ENCODE results near the gene TP53I11. TPM values are rescaled to one million over a fixed set of nuclear protein-coding genes. Genes with fewer than 3 reads are reported as not detected.

The TP53I11 gene
- total RNA-seq, 1 experiment from 2014 or later = 94.2 TPM

DNA sequence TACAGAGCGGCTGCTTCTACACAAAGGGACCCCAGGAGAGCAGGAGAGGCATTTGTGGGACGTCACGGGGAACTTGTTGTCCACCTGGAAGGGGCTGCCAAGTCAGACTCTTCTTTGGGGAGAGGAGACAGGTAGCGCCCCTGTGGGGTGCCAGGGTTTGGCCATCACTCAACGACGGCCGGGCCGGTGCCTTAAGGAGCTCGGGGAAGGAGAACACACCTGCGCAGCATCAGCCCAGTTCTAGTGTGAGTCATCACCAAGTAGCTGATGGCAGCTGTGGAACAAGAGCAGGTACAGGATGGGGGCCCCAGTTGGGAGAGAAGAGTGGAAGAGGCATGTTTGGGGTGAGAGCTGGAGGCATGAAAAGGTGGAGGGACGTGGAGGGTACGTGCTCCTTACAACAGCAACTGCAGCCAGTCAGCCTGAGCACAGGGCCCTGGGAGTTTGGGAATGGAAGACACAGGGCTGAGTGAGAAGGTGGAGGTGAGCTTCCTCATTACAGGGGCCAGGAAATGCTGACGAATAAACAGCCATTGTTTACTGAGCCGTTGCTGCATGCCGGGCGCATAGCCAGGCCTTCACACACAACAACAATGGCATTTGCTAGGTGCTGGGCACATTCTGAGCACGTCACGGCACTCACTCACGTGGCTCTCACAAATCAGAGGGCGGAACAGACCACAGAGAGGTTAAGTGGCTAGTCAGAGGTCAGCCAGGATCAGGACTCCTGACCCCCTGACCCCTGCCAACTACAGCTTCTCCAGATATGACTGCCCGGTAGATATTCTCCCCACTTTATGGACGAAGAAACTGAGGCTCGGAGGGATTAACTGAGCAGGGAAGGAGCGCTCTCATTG is 29.1 kb upstream of the TP53I11 start:
- Histone ChIP-seq H3K18ac (ENCODE audit: insufficient read length, low read depth, low read length) (peak overlapping the region; percentile 61), H3K4me1 (ENCODE audit: insufficient read depth, low read length) (peaks cover 10% of the 10 kb centered on the region; the same call in 1 of the 2 replicates), H2AK5ac (ENCODE audit: insufficient read length, low read length) (no peak overlapping the region), H3K9ac (ENCODE audit: extremely low read depth, insufficient read length, low read length) (no peak overlapping the region), H3K56ac (ENCODE audit: insufficient read length, low read depth, low read length) (no peak overlapping the region), H4K8ac (replicated peaks; ENCODE audit: insufficient read length, low read depth, low read length) (no peak overlapping the region), H3T11ph (ENCODE audit: low read length) (no peak overlapping the region), H3K23me2 (ENCODE audit: insufficient read length, low read depth, low read length, poor library complexity, severe bottlenecking) (no peaks in the 10 kb centered on the region), H3K27me3 (ENCODE audit: insufficient read depth, low read length) (no peaks in the 10 kb centered on the region), H3K9me3 (ENCODE audit: control insufficient read depth, low read depth, low read length) (no peaks in the 10 kb centered on the region), H2BK15ac (ENCODE audit: low read depth, low read length) (no peak overlapping the region), H2BK120ac (ENCODE audit: low read depth, low read length, poor library complexity, severe bottlenecking) (no peak overlapping the region), H3K79me2 (ENCODE audit: insufficient read depth, low read length) (no peaks in the 10 kb centered on the region), H3K23ac (ENCODE audit: insufficient read length, low read depth, low read length) (no peak overlapping the region), H2BK12ac (ENCODE audit: insufficient read length, low read depth, low read length) (no peak overlapping the region), H3K4ac (ENCODE audit: low read depth, low read length) (no peak overlapping the region), H2BK5ac (ENCODE audit: insufficient read length, low read length) (no peak overlapping the region), H4K20me1 (ENCODE audit: control insufficient read depth, insufficient read depth, insufficient read length) (no peaks in the 10 kb centered on the region), H3K79me1 (ENCODE audit: insufficient read depth, low read depth, low read length, poor library complexity, severe bottlenecking) (no peaks in the 10 kb centered on the region), H3K4me2 (ENCODE audit: insufficient read depth, insufficient read length, low read length) (no peak overlapping the region), H4K91ac (ENCODE audit: insufficient read length, low read depth, low read length) (no peak overlapping the region), H2AFZ (ENCODE audit: low read length) (no peak overlapping the region), H3K14ac (ENCODE audit: insufficient read depth, low read length) (peak overlapping the region; percentile 26; the same call in 1 of the 2 replicates), H2BK20ac (ENCODE audit: low read depth, low read length, poor library complexity, severe bottlenecking) (no peak overlapping the region), H3K27ac (ENCODE audit: insufficient read length, low read depth, low read length) (no peak overlapping the region), H4K5ac (ENCODE audit: insufficient read length, low read depth, low read length) (no peak overlapping the region)
- Mint-ChIP-seq H3K4me3 (no peak overlapping the region; a peak in 1 of 5 replicates), H3K27me3 (ENCODE audit: low read depth) (peaks cover 1% of the 10 kb centered on the region; the same call in 1 of the 2 replicates), H3K36me3 (ENCODE audit: insufficient read depth in 1 of 3, low read depth in 3 of 3) (peaks cover 0 to 7% (median 0%) of the 10 kb centered on the region in 3 experiments; a peak in 2 of 7 replicates), H3K27ac (peak overlapping the region; percentile 54 to 98 (median 81); a peak in 6 of 7 replicates), H3K4me1 (peaks cover 32 to 34% of the 10 kb centered on the region in 2 experiments), H3K9me3 (peaks cover 5% of the 10 kb centered on the region in 2 experiments; a peak in 4 of 5 replicates)
- no peak for TF ChIP-seq CTCF (conservative IDR thresholded peaks at IDR 0.05)
- peak; percentile 62 for DNase-seq
- WGBS (ENCODE audit: extremely low coverage, insufficient read length, low lambda C conversion rate) = no CpG with 5 or more reads among the region's 24 CpGs
